Stimulated activated CD8-positive, alpha-beta memory T cell treated with anti-CD3 and anti-CD28 coated beads, Interleukin-4, amount 100 ng/mL, for 24 hours (primary cell): ENCODE measurements around the gene SYT2.
"Not testable (repeated sequence)": the region's sequence is repeated elsewhere in the genome, so short reads cannot be mapped to it uniquely, and the experiment has no call there.

Source experiments
- DNase-seq: peaks from one replicate; pipeline ENCODE4 v3.0.0-alpha.2; 2020; ENCODE audit warnings: low read depth

SYT2 gene

DNA sequence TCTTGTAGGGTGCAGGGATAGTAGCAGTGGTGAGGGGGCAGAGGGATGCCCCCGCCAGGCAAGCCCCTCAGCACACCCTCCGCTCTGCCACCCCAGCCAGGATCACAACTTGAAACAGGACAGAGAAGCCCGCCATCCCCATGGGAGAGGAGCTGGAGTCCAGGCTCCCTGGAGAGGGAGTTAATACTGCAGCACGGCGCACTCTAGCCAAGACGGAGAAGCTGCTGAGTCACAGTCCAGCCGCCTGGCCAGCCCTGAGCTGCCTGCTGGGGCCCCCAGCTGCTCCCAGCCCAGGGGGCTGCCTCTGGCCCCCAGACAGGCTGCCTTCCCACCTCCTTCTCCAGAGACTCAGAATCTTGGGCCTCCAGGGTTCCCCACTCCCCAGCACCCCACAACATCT lies 87.2 kb downstream of the SYT2 start:
- no peak for DNase-seq

DNA sequence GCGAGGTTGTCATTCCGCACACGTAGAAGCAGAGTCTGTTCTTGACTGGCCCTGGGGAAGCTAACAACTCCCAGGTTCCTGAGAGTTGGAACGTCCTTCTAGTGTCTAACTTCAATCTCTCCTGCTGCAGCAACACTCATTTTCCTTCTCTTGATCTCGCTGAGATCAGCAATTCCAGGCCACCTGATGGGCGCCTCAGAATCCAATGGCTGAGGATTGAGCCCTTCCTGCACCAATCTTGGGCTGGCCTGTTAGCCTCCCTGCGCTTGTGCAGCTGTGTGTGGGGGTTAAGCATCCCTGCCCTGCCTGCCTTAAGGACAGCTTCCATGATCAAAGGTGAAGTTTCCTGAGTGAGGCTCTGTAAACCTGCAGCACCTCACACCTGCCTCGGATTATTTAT lies 87.9 kb downstream of the SYT2 start:
- DNase-seq = no peak

DNA sequence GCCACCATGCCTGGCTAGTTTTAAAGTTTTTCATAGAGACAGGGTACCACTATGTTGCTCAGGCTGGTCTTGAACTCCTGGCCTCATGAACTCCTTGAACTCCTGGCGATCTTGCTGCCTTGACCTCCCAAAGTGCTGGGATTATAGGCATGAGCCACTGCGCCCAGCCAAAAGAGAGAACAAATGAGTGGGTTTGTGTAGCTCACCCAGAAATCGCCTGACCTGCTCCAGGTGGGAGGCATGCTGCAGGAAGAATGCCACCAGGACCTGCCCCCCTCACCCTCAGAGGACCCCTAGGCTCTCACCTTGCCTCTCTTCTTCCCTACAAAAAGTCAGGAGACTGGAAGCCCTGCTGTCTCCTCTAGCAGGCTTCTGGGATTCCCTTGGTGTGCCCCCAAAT lies 88.8 kb downstream of the SYT2 start:
- DNase-seq = no peak

DNA sequence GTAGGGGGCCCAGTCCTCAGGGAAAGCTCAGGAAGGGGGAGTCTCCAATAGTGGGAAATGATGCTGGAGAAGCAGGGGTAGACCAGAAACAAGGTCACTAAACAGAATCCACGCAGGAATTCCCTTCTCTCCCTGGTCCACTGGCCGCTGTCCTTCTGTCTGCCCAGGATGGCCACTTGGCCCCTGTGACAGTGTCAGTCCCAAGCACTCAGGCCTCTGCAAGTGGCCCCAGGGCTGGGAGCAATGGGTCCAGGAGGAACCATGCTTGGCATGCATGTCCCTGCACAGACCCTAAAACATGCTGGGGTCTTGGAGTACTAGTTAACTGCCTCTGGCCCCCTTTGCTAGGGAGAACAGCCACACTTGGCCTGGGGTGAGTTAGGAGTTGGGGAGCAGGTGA lies 90.2 kb downstream of the SYT2 start:
- DNase-seq = not testable (repeated sequence)

DNA sequence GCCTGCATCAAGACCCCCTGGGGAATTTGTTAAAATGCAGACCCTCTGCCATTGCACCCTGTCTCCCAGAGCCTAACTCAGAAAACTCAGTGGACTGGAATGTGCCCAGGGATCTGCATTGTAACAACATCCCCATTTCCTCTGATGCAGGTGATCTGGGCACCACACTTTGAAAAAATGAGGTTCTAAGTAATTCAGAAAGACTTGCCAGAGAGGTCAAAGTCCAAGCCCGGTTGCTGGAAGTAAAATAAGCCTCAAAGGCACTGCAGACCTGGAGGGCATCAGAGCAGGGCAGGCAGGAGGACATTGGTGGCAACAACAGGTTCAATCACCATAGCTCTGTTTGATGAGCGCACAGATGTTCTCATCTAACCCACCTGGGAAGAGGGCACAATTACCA lies 90.7 kb downstream of the SYT2 start:
- DNase-seq = no peak

DNA sequence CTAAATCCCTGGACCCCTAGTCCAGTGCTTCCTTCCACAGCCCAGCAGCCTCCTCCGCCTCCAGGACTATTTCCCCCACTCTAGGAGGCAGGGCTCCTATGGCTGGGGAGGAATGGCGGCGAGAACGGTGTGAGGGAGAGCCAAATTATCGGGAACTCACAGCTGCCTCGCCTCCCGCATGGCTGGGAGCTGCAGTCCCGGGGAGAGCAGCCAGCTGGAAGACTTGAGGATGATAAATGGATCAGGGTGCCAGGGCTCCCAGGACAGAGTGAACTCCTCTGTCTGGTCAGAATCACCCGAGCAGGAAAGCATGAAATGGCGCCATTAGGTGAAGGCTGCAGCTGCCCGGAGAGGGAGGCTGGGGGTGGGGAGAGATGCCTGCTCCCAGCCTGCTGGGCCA lies 91.2 kb downstream of the SYT2 start:
- DNase-seq = not testable (repeated sequence)

DNA sequence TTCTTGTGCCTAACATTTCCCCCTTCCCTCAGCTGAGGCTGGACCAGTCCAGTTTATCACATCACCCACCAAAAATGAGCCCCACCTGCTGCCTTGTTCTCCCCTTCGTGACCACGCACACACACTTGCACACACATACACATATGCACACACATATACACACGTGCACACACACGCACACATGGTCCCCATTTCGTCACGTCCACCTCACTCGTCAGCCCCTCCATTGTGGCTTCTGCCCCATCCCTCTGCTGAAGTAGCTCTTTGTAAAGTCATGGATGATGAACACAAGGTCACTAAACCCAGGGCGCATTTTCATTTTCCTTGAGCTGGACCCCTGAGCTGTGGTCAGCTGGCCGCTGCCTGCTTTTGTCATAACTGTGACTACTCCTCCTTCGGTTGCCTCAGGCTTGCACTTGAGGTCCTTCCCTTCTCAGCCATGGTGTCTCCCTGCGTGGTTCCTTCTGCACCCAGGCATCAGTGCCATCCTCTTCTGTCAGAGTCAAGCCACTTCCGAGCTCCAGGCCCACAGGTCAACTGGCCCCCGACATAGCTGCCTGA lies 93.8 kb downstream of the SYT2 start:
- no peak for DNase-seq

DNA sequence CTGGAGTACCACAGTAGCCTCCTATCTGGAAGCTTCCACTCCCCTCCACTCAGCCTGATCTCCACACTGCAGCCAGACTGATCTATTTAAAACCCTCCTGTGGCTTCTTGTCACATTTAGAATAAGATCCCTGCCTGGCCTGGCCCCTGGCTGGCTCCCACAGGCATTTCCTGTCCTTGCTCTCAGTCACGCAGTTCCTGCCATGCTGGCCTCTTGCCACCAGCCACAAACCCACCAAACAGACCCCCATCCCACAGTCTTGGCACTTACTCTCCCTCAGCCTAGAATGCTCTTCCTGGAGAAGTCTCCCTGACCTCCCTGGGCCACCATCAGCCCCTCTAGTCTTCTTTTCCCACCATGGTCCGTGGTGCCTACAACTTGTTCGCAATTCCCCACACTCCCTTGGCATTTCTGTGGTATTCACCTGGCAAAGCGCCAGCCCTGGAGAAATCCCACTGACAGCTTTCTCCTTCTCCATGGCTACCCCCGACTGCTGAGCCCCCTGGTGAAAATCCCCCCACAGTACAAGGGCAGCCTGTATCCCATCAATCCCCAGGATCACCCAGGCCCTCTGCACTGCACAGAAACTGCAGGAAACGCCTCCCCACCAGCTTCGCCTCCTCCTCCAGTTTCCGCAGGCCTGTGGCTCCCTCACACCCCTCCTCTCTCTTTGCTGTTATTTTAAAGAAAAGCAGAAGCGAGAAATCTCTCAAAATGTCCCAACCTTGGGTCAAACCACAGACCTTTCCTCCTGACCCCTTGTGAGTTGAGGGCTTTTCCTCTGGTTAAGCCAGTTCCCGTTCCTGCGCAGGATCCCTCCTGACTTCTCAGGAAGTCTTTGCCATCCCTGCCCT lies 94.5 kb downstream of the SYT2 start:
- no peak for DNase-seq

DNA sequence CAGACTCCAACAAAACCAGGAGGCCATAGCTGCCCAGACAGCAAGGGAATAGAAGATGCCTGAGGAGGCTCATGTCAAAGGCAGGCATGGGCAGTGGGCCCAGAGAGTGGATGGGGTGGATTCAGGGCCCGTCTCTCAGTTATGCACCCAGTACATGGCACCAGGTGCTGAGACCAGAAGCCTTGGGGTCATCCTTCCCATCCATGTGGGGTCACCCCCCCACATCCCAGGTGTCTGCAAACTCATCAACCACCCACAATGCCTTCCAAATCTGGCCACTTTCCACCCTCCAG lies 95.1 kb downstream of the SYT2 start:
- DNase-seq = not testable (repeated sequence)

DNA sequence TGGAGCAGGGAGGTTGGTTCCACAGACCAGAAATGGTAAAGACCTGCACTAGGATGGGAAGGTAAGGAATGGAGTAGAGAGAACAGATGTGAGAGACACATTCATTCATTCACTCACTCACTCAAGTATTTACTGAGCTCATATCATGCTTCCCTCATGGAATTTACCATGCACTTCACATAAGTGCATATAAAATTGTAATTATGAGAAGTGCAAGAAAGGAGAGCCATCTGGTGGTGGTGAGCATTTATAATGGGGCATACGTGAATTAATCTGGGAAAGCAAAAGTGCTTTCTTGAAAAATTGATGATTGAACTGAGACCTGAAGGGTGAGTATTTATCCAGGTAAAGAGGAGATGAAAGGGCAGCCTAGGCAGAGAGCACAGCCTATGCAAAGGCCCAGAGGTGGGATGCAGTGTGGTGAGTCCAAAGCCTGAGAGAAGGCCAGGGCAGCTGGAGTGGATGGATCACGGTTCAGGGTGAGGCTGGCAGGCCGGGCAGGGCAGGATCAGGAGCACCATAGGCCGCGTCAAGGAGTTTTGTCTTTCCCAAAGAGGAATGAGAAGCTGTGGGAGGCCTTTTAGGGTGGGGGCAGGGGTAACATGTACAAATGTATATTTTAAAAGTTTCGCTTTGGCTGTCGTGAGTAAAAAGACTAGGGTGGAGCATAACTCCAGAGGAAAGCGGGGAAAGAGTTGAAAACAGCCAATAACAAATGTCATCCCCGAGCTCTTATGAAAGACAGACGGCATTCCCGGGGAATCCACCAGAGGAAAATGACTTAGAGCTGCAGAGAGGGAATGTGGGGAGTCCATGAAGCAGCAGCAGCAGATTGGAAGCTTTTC lies 95.7 kb downstream of the SYT2 start:
- DNase-seq = not testable (repeated sequence)

DNA sequence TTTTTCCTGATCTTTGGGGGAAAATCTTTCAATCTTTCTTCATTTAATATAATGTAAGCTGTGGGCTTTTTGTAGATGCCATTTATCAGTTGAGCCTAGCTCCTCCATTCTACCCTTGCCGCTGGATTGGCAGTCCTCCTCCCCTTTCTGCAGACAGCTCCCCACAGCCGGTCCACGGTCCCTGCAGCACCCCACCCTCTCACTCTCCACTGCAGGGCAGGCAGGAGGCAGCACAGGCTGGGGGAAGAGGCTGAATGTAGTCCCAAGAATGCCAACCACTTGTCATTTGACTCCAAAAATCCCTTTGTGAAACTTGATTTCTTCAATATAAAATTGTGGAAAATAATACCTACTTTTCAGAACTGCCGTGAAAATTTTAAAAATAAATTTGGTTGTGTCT lies 96.7 kb downstream of the SYT2 start:
- no peak for DNase-seq

DNA sequence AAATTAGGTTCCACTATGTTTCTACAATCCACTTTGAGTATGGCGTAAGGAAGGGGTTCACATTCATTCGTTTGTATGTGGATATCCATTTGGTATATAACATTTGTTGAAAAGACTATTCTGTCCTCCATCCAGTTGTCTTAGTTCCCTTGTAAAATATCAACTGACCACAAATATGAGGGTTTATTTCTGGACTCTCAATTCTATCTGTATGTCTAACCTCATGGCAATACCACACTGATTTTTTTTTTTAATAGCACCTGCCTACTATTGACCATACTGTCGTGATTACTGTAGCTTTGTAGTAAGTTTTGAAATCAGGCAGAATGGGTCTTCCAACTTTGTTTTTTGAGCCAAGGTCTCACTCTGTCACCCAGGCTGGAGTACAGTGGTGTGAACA lies 98.2 kb downstream of the SYT2 start:
- not testable (repeated sequence) for DNase-seq

DNA sequence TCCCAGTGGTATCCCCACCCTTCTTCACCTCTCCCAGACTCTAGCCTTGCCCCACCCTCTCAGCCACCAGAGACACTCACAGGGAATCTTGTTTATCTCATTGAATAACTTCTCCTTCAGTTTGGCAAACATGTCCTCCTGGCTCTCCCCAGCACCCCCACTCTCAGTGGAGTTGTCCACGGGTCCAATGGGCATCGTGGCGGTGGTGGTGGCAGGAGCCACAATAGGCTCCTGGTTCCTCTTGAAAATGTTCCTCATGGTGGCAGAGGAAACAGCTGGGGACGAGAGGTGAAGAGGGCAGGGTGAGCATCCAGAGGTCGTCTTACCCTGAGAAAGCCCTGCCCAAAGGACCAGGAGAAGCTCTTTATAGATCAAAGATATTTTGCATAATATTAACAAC lies 104.7 kb downstream of the SYT2 start:
- DNase-seq = no peak

DNA sequence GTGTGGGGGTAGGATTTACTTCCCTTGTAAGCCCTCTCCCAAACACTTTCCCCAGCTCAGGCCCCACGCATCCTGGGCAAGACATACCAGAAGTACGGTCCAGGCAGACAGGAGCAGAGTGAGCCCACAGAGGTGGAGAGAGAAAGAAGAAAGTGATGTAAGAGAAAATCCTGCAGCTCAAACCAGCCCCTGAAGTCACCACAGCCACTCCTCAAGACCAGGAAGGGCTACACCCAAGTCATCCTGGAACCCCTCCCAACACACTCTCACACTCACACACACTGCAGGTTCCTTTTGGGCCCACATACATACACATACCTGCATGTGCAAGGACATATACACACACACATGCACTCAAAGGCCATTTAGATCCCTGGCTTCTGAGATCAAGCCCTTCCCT lies 106.8 kb downstream of the SYT2 start:
- no peak for DNase-seq

DNA sequence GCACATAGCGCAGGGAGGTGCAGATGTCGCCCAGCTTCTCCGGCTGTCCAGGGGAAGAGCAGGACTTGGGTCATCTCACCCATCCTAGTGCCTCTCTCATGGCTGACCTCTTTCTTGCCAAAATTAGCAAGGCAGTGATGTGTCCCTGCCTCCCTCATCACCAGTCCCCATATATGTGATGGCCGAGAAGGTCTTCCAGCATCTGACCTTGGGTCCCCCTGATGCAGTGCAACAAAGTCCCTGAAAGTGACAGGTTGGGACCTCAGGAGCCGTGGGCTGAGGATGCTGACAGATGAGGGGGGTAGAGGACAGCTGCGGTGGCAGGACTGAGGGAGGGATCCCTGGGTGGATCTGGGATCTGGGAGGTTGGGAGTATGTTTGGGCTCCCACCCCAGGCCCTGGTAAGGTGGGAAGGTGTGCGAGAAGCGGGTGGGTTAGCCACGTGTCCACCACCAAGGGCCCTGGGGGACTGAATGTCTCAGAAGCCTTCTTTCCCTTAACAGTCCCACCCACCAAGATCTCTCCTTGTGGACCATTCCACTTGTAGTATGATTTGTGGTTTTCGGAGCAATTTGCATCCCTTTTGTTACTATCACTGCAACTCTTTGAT lies 109.7 kb downstream of the SYT2 start:
- no peak for DNase-seq

DNA sequence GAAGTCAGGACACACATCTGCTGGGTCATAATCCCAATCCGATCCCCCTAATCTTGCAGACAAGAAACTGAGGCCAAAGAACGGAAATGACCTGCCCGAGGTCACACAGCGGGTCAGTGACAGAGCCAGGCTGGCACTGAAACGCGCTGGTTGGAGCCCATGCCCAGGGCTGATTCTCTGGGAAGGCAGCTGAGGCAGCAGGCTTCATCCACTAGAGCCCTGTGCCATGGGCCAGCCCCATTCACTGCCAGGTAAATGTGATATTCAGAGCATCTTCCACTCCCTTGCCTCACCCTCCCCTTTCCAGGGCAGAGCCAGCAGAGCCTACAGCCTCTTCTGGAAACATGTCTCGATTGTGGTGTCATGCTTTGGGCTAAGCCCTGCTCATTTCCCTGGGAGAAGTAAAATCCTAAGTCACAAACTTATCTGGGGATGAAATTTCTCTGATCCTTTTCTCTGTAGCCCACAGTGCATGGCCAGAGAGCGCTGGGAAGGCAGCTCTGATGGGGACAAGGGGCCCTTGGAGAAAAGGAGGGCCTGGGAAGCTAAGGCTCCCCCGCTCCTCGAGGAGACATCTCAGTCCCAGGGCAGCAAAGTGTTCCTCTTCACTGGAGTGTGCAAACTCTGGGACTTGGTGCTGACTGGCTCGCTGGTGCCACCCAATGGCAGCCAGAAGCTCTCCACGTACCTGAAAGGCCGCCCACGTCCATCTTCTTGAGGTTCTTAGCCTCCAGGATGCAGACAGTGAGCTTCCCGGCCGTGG lies 110.4 kb downstream of the SYT2 start:
- peak; percentile 8 for DNase-seq

DNA sequence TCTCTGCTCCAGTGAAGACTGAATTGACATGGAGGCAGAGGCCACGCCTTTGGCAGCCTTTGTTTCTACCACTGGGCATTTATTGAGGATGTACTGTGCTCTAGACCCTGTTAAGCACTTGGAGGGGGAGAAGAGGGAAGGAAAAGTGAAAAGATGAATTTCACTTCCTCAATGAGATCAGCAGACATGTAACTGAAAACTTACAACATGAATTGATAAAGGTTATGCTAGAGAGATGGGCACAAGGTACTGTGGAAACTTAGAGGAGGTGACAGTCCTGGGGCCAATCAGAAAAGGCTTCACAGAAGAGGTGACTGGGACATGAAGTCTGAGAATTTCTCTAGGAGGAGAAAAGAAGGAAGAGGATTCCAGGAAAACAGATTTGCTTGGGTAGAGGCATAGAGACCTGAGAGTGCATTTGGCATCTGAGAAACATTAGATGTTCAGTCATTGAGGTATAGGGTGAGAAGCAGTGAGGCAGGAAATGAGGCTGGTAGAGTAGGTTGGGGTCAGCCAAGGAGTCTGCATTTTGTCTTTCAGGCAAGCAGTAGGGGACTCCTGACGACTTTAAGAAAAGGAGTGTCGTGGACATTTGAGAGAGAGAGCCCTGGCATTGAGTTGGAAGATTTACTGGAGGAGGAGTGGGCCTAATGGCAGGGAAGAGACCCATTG lies 113.0 kb downstream of the SYT2 start:
- no peak for DNase-seq

DNA sequence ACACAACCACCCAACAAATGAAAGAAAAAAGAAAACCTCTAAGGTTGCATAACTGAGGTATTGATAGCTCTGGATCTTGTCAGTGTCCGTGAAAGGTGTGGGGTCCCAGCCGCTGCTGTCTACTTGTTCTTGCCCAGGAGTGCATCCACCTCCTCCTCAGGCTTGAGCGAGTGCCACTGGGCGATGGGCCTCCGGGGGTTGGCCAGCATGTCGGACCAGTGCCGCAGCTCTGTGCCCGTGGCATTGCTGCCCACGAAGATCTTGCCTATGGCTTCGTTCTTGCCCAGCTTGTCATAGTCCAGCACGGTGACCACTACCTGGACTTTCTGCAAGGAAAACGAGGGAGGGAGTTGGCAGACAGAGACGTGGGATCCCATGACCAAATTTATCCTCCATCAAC lies 113.6 kb downstream of the SYT2 start:
- no peak for DNase-seq

DNA sequence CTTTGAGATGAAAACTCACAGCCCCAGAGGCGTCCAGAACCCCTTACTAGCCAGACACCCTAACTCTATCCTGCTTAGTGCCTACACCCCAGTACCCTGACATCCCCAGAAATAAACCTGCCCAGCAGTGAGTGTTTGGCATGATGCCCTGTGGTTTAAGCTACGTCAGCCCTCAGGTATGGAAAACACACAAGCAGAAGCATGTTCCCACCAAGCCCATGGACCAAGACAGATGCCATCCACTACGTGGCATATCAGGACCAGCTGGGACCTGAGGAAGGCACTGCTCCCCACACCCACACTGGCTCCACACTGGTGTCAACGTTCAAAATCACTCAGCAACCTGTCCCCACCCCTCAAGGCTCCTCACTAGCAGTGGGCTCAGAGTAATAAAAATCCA lies 116.4 kb downstream of the SYT2 start:
- DNase-seq = no peak

DNA sequence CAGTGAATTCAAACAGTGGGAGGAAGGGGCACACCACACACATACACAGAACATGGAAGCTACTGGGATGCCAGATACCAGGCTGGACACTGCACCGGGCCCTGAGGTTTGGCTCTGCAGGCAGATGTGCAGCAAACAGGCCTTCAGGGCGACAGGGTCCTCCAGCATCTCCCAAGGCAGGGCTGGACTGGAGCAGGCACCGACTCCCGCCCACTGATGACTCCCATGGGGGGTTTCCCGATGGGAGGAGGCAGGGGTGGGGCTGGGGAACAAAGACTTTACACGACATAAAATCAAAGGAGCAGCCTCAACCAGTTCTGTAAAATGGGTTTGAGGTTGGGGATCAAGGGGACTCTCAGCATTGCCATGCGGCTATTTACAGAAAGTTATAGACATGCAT lies 118.1 kb downstream of the SYT2 start:
- no peak for DNase-seq

DNA sequence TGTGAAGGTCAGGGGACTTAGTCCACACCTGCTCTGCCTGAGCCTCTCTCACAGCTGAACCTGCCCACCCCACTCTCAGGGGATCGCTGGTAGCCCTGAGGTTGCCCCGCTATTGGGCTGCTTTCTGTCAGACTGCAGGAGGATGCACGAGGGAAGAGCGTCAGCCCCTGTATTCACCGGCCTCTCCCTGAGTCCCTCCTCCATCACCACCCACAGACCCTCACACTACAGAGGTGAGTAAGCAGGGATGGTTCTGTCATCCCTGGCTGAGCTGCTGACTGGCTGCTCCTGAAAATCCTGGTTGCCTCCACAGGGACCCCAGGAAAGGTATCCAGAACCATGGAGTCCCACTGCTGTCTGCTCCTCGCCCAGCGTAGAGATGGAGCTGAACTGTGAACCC lies 118.7 kb downstream of the SYT2 start:
- DNase-seq = no peak
